ENCODE results near the gene CPEB4. TPM values are rescaled to one million over a fixed set of nuclear protein-coding genes. Genes with fewer than 3 reads are reported as not detected.

CPEB4 gene
- total and polyA plus RNA-seq, 7 donors, result 6.0 to 66.2 (median 27.8) TPM

- no peak for TF ChIP-seq POLR2AphosphoS5 (IDR thresholded peaks at IDR 0.05)
- TF ChIP-seq EP300 (IDR thresholded peaks at IDR 0.05), result no peak
- no peak for TF ChIP-seq CTCF (IDR thresholded peaks at IDR 0.05)
- 90% methylated on average over 5 of the region's 5 CpGs for WGBS, 2 donors
- H3K27ac ChIP-seq, result no peak overlapping the region
- H3K4me3 ChIP-seq, result no peak overlapping the region
- no peak for DNase-seq
- H3K9me3 ChIP-seq, result no peaks in the 10 kb centered on the region
- H3K4me1 ChIP-seq, result no peaks in the 10 kb centered on the region
- no peaks in the 10 kb centered on the region for H3K36me3 ChIP-seq
- no peaks in the 10 kb centered on the region for H3K27me3 ChIP-seq
- intact Hi-C loops (cut with DNase I), result no loop called here
Measured at GRCh38 chr5:174008922-174009321, 120.8 kb downstream of the CPEB4 start.

- TF ChIP-seq POLR2AphosphoS5 (IDR thresholded peaks at IDR 0.05) (no peak), POLR2A (IDR thresholded peaks at IDR 0.05) (no peak), CTCF (IDR thresholded peaks at IDR 0.05) (no peak), EP300 (IDR thresholded peaks at IDR 0.05) (no peak)
- Histone ChIP-seq H3K9me3 (no peaks in the 10 kb centered on the region), H3K4me3 (no peak overlapping the region), H3K27ac (no peak overlapping the region), H3K27me3 (no peaks in the 10 kb centered on the region), H3K36me3 (no peaks in the 10 kb centered on the region), H3K4me1 (no peaks in the 10 kb centered on the region)
- intact Hi-C loops (cut with DNase I), result no loop called here
- DNase-seq, result no peak
- WGBS, 2 donors, result 65 to 70% methylated on average over 1 of the region's 1 CpG
Measured at GRCh38 chr5:174010365-174010764, 122.2 kb downstream of the CPEB4 start.

- Histone ChIP-seq H3K9me3 (no peaks in the 10 kb centered on the region), H3K36me3 (no peaks in the 10 kb centered on the region), H3K27me3 (no peaks in the 10 kb centered on the region), H3K4me1 (no peaks in the 10 kb centered on the region), H3K4me3 (no peak overlapping the region), H3K27ac (no peak overlapping the region)
- TF ChIP-seq POLR2AphosphoS5 (IDR thresholded peaks at IDR 0.05) (no peak), CTCF (IDR thresholded peaks at IDR 0.05) (no peak), POLR2A (IDR thresholded peaks at IDR 0.05) (no peak), EP300 (IDR thresholded peaks at IDR 0.05) (no peak)
- intact Hi-C loops (cut with DNase I), result no loop called here
- no peak for DNase-seq
- 52 to 65% methylated on average over 3 of the region's 3 CpGs for WGBS, 2 donors
Measured at GRCh38 chr5:174011441-174011840, 123.3 kb downstream of the CPEB4 start.

Other genes starting within 250 kb of the CPEB4 start
- gene C5orf47, start 100.8 kb downstream of the CPEB4 start, total RNA-seq, result not detected
- gene C5orf47, start 100.8 kb downstream of the CPEB4 start, polyA plus RNA-seq, result not detected
- 1 to 10 TPM; 4.7 to 10.0 (median 6.5) TPM for gene NSG2, start 157.4 kb downstream of the CPEB4 start, total RNA-seq
- gene NSG2, start 157.4 kb downstream of the CPEB4 start, polyA plus RNA-seq, result 1 to 10 TPM in 1 of 3 donors, not detected in 2; 4.9 TPM